Body of pancreas (tissue), 4 donors: ENCODE data around the gene CAMK2A. TPM values are rescaled to one million over a fixed set of nuclear protein-coding genes. Genes with fewer than 3 reads are reported as not detected.

Experiments used
- ATAC-seq: fragments of 150-250 bp; one replicate; pipeline ENCODE4 v1.9.1; 2016
- DNase-seq, 4 donors: peaks; one replicate each; pipeline ENCODE4 v3.0.0-alpha.2; 2019
- H3K27ac ChIP-seq, 4 donors: fragments of 200-600 bp; sonication (generic); 1 replicate in 3 of 4; 2 replicates in 1 of 4; pipeline versions ENCODE4 v1.5.1 to v1.6.1; 2016 to 2019; ENCODE audit warnings: mild to moderate bottlenecking in 1 of 4, mixed read lengths in 1 of 4, moderate library complexity in 1 of 4
- H3K27me3 ChIP-seq, 2 donors: fragments of 200-600 bp; sonication (generic); one replicate each; pipeline ENCODE4 v1.6.0; 2016; ENCODE audit warnings: mild to moderate bottlenecking in 1 of 2
- H3K36me3 ChIP-seq, 2 donors: fragments of 200-600 bp; sonication (generic); replicated peaks in 1 of 2; 2 replicates each; pipeline ENCODE4 v1.5.1; 2016; ENCODE audit warnings: low read depth in 2 of 2; ENCODE audit not compliant: insufficient read depth in 1 of 2
- H3K4me1 ChIP-seq: fragments of 200-600 bp; sonication (generic); one replicate; pipeline ENCODE4 v1.6.0; 2016
- H3K4me3 ChIP-seq, 2 donors: fragments of 200-600 bp; sonication (generic); 1 replicate in 1 of 2; 2 replicates in 1 of 2; pipeline ENCODE4 v1.5.1; 2016 to 2019
- H3K9me3 ChIP-seq, 3 donors: fragments of 200-600 bp; sonication (generic); 1 replicate in 2 of 3; 2 replicates in 1 of 3; pipeline ENCODE4 v1.5.1; 2016
- CTCF ChIP-seq, 7 experiments: fragments of 450-650 bp in 4 of 7; fragments of 200-600 bp in 3 of 7; sonication (generic) in 3 of 7; IDR thresholded peaks; one replicate each; pipeline ENCODE4 v1.5.1; 2016 to 2019; ENCODE audit warnings: antibody characterized with exemption in 7 of 7
- POLR2A ChIP-seq, 3 donors: fragments of 450-650 bp; IDR thresholded peaks; one replicate each; pipeline ENCODE4 v1.6.1; 2016; ENCODE audit warnings: antibody characterized with exemption in 3 of 3, mild to moderate bottlenecking in 2 of 3
- WGBS, 2 donors: methylation state at CpG; one replicate each; pipeline ENCODE4 v1.1.5; 2017; 5-methylcytosine and 5-hydroxymethylcytosine counted together
- intact Hi-C: fragments of 100-400 bp; cut with DNase I; formaldehyde crosslinking; loops from one replicate; pipeline ENCODE4 v1.15.1; 2023
- total RNA-seq, 2 donors: library from RNA; depleted of rRNA; stranded (reverse); fragments of >200 nt; gene quantifications; one replicate each; pipeline ENCODE4 v1.1.0, GENCODE V29; 2016

Gene CAMK2A
- total RNA-seq, 2 donors from 2014 or later, result 0.26 TPM; not detected in 1

GRCh38 chr5:150181766-150182545 lies 107.6 kb downstream of the CAMK2A start:
- 84 to 93% methylated on average over 9 of the region's 9 CpGs for WGBS, 2 donors

GRCh38 chr5:150181027-150181426 lies 108.5 kb downstream of the CAMK2A start:
- DNase-seq, result no peak
- Histone ChIP-seq H3K27ac (peak overlapping the region in 1 of 4 donors; percentile 38), H3K4me1 (peaks cover 8% of the 10 kb centered on the region), H3K4me3 (no peak overlapping the region), H3K9me3 (no peaks in the 10 kb centered on the region), H3K36me3 (no peaks in the 10 kb centered on the region), H3K27me3 (no peaks in the 10 kb centered on the region)
- no peak for ATAC-seq
- WGBS, 2 donors, result 81 to 83% methylated on average over 5 of the region's 5 CpGs
- no peak for TF ChIP-seq POLR2A (IDR thresholded peaks at IDR 0.05)
- TF ChIP-seq CTCF (IDR thresholded peaks at IDR 0.05), result no peak
- intact Hi-C loops, result no loop called here

More at GRCh38 chr5:150181766-150182545, 107.6 kb downstream of the CAMK2A start:
- H3K9me3 ChIP-seq, result no peaks in the 10 kb centered on the region
- TF ChIP-seq CTCF (IDR thresholded peaks at IDR 0.05) (no peak), POLR2A (IDR thresholded peaks at IDR 0.05) (no peak)
- no peak for DNase-seq
- H3K4me1 ChIP-seq, result peaks cover 8% of the 10 kb centered on the region
- no peak overlapping the region for H3K4me3 ChIP-seq
- intact Hi-C loops, result no loop called here
- H3K36me3 ChIP-seq, result no peaks in the 10 kb centered on the region
- no peak for ATAC-seq
- no peak overlapping the region for H3K27ac ChIP-seq
- no peaks in the 10 kb centered on the region for H3K27me3 ChIP-seq

- H3K9me3 ChIP-seq, result no peaks in the 10 kb centered on the region
- H3K36me3 ChIP-seq, result no peaks in the 10 kb centered on the region
- H3K27me3 ChIP-seq, result no peaks in the 10 kb centered on the region
- DNase-seq, result peak; percentile 20 to 48 (median 40)
- H3K27ac ChIP-seq, result peak overlapping the region in 1 of 4 donors; percentile 38
- no peak overlapping the region for H3K4me3 ChIP-seq
- TF ChIP-seq CTCF (IDR thresholded peaks at IDR 0.05) (no peak), POLR2A (IDR thresholded peaks at IDR 0.05) (no peak)
- ATAC-seq, result peak; percentile 41
- H3K4me1 ChIP-seq, result peaks cover 6% of the 10 kb centered on the region
- WGBS, 2 donors, result 80 to 87% methylated on average over 18 of the region's 18 CpGs
- intact Hi-C loops, result no loop called here
These were observed 109.1 kb downstream of the CAMK2A start for GRCh38 chr5:150180241-150181026.

GRCh38 chr5:150179019-150179620 lies 110.5 kb downstream of the CAMK2A start:
- intact Hi-C loops, result no loop called here
- no peak overlapping the region for H3K27ac ChIP-seq
- 90 to 99% methylated on average over 7 of the region's 7 CpGs for WGBS, 2 donors

More at GRCh38 chr5:150179019-150179620, 110.5 kb downstream of the CAMK2A start:
- DNase-seq, result no peak
- H3K4me3 ChIP-seq, result no peak overlapping the region
- no peaks in the 10 kb centered on the region for H3K9me3 ChIP-seq
- no peaks in the 10 kb centered on the region for H3K4me1 ChIP-seq
- no peaks in the 10 kb centered on the region for H3K36me3 ChIP-seq
- no peaks in the 10 kb centered on the region for H3K27me3 ChIP-seq
- TF ChIP-seq POLR2A (IDR thresholded peaks at IDR 0.05) (no peak), CTCF (IDR thresholded peaks at IDR 0.05) (no peak)
- ATAC-seq, result no peak
